ENCODE measurements around the gene ALK.

ALK gene

GRCh38 chr2:29802986-29803385 lies 118.4 kb downstream of the ALK start:
- H2AFZ ChIP-seq (ENCODE audit: low read length), result no peak overlapping the region
- TF ChIP-seq CTCF (IDR thresholded peaks at IDR 0.05; ENCODE audit: low read length), result no peak
- no peak for TF ChIP-seq EZH2 (optimal IDR thresholded peaks at IDR 0.05; ENCODE audit: low read depth, low read length)
- no peak for TF ChIP-seq EZH2phosphoT487 (IDR thresholded peaks at IDR 0.05; ENCODE audit: low read length)
- H3K27me3 ChIP-seq (replicated peaks; ENCODE audit: insufficient read depth, low read length), result no peaks in the 10 kb centered on the region
- H3K9me3 ChIP-seq (replicated peaks; ENCODE audit: insufficient read depth, low read length), result no peaks in the 10 kb centered on the region
- no peak overlapping the region for H3K4me3 ChIP-seq (ENCODE audit: low read length)
- H3K4me1 ChIP-seq (ENCODE audit: low read length), result no peaks in the 10 kb centered on the region
- H3K4me2 ChIP-seq (ENCODE audit: low read depth, low read length), result no peak overlapping the region
- H3K36me3 ChIP-seq (replicated peaks; ENCODE audit: insufficient read depth, low read length), result no peaks in the 10 kb centered on the region
- H4K20me1 ChIP-seq (ENCODE audit: insufficient read depth, low read length), result no peaks in the 10 kb centered on the region
- no peak overlapping the region for H3K27ac ChIP-seq (ENCODE audit: low read length)
- H3F3A ChIP-seq (ENCODE audit: insufficient read depth, low read length), result no peaks in the 10 kb centered on the region
- DNase-seq, result no peak
- no peaks in the 10 kb centered on the region for H3K9me2 ChIP-seq (replicated peaks; ENCODE audit: insufficient read depth, low read length)
- H3K79me2 ChIP-seq (ENCODE audit: low read length), result no peaks in the 10 kb centered on the region
- H3K9ac ChIP-seq (ENCODE audit: low read length), result no peak overlapping the region

- Histone ChIP-seq H3K9me2 (replicated peaks; ENCODE audit: insufficient read depth, low read length) (no peaks in the 10 kb centered on the region), H3K4me1 (ENCODE audit: low read length) (no peaks in the 10 kb centered on the region), H3K4me3 (ENCODE audit: low read length) (no peak overlapping the region), H3K9me3 (replicated peaks; ENCODE audit: insufficient read depth, low read length) (no peaks in the 10 kb centered on the region), H4K20me1 (ENCODE audit: insufficient read depth, low read length) (no peaks in the 10 kb centered on the region; the same call in 1 of the 2 replicates), H3F3A (ENCODE audit: insufficient read depth, low read length) (no peaks in the 10 kb centered on the region), H2AFZ (ENCODE audit: low read length) (no peak overlapping the region), H3K9ac (ENCODE audit: low read length) (no peak overlapping the region), H3K79me2 (ENCODE audit: low read length) (no peaks in the 10 kb centered on the region), H3K4me2 (ENCODE audit: low read depth, low read length) (no peak overlapping the region), H3K27ac (ENCODE audit: low read length) (no peak overlapping the region), H3K36me3 (replicated peaks; ENCODE audit: insufficient read depth, low read length) (no peaks in the 10 kb centered on the region), H3K27me3 (replicated peaks; ENCODE audit: insufficient read depth, low read length) (no peaks in the 10 kb centered on the region)
- no peak for TF ChIP-seq EZH2phosphoT487 (IDR thresholded peaks at IDR 0.05; ENCODE audit: low read length)
- no peak for TF ChIP-seq EZH2 (optimal IDR thresholded peaks at IDR 0.05; ENCODE audit: low read depth, low read length)
- TF ChIP-seq CTCF (IDR thresholded peaks at IDR 0.05; ENCODE audit: low read length), result no peak
- DNase-seq, result no peak
These were observed 121.8 kb downstream of the ALK start for GRCh38 chr2:29799628-29800027.

GRCh38 chr2:29797916-29798315 lies 123.5 kb downstream of the ALK start:
- H3K4me1 ChIP-seq (ENCODE audit: low read length), result no peaks in the 10 kb centered on the region
- no peak for TF ChIP-seq EZH2phosphoT487 (IDR thresholded peaks at IDR 0.05; ENCODE audit: low read length)
- TF ChIP-seq EZH2 (optimal IDR thresholded peaks at IDR 0.05; ENCODE audit: low read depth, low read length), result no peak
- no peak for TF ChIP-seq CTCF (IDR thresholded peaks at IDR 0.05; ENCODE audit: low read length)
- H4K20me1 ChIP-seq (ENCODE audit: insufficient read depth, low read length), result no peaks in the 10 kb centered on the region; the same call in 1 of the 2 replicates
- no peaks in the 10 kb centered on the region for H3K9me2 ChIP-seq (replicated peaks; ENCODE audit: insufficient read depth, low read length)
- H3K27ac ChIP-seq (ENCODE audit: low read length), result no peak overlapping the region
- H3K9me3 ChIP-seq (replicated peaks; ENCODE audit: insufficient read depth, low read length), result no peaks in the 10 kb centered on the region
- H3K9ac ChIP-seq (ENCODE audit: low read length), result no peak overlapping the region
- no peaks in the 10 kb centered on the region for H3K36me3 ChIP-seq (replicated peaks; ENCODE audit: insufficient read depth, low read length)
- DNase-seq, result no peak
- no peak overlapping the region for H3K4me2 ChIP-seq (ENCODE audit: low read depth, low read length)
- H3K79me2 ChIP-seq (ENCODE audit: low read length), result no peaks in the 10 kb centered on the region
- no peak overlapping the region for H3K4me3 ChIP-seq (ENCODE audit: low read length)
- no peaks in the 10 kb centered on the region for H3K27me3 ChIP-seq (replicated peaks; ENCODE audit: insufficient read depth, low read length)
- no peak overlapping the region for H2AFZ ChIP-seq (ENCODE audit: low read length)
- H3F3A ChIP-seq (ENCODE audit: insufficient read depth, low read length), result no peaks in the 10 kb centered on the region
